ENCODE measurements around the gene GFY.
A peak's percentile ranks its signal among the peaks of the same experiment; 100 is the strongest.

Gene GFY

DNA sequence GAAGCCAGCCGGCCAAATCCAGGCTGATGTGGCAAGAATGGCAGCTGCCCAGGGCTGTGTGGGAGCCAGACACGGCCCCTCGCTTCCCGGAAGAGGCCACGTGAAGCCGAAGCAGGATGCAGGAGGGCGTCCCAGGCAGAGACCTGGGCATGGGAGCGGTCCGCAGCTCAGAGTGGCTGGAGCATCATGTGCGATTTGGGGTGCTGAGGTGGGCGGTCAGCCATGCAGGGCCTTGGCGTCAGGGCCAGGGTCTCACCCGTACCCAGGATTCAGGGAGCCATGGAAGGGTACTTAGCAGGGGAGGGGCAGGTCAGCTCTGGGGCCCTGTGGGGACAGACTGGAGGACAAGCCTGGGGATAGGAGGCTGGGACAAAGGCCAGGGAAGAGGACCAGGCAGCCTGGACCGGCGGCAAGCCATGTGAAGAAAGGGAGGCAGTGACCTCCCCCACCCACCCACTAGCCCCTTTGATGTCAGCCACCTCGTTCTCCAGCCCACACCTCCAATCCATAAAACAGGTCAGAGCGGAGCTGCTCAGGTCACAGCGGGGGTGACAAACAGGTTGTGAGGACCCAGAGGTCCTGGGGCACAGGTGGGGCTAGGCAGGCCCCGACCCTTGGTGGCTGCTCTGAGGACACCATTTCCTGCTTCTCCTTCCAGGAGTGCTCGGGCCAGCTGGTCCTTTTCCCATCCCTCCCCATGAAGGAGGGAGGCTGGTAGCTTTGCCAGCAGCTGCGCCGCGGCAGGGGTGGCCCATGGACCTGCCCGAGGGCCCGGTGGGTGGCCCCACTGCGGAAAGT is 34.9 kb upstream of the GFY start:
- no peak overlapping the region for H3K4me3 ChIP-seq (ENCODE audit: low read length)
- TF ChIP-seq, protein P1, sequence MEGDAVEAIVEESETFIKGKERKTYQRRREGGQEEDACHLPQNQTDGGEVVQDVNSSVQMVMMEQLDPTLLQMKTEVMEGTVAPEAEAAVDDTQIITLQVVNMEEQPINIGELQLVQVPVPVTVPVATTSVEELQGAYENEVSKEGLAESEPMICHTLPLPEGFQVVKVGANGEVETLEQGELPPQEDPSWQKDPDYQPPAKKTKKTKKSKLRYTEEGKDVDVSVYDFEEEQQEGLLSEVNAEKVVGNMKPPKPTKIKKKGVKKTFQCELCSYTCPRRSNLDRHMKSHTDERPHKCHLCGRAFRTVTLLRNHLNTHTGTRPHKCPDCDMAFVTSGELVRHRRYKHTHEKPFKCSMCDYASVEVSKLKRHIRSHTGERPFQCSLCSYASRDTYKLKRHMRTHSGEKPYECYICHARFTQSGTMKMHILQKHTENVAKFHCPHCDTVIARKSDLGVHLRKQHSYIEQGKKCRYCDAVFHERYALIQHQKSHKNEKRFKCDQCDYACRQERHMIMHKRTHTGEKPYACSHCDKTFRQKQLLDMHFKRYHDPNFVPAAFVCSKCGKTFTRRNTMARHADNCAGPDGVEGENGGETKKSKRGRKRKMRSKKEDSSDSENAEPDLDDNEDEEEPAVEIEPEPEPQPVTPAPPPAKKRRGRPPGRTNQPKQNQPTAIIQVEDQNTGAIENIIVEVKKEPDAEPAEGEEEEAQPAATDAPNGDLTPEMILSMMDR (conservative IDR thresholded peaks at IDR 0.05; ENCODE audit: low read length) = no peak
- no peak for DNase-seq (ENCODE audit: low read depth)

DNA sequence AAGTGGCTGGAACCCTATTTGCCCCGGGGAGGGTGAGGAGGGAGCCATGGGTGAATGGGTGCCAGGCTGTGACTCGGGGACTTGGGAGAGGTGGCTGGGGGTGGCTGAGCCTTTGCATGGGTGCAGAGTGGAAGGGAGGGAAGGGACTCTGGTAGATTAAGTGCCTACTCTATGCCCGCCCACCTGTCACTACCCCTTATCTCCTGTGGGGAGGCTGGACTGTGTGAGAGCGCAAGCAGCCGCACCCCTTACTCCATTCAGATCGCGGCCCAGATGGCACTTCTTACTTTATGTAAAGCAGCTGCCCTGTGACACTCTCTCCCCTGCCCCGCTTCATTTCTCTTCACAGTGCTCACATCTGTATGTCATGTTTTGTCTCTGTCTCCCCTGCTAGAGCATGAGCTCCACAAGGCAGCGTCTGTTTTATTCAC is 34.2 kb upstream of the GFY start:
- no peak for DNase-seq (ENCODE audit: low read depth)
- H3K4me3 ChIP-seq (ENCODE audit: low read length) = no peak overlapping the region
- TF ChIP-seq, protein P1 (conservative IDR thresholded peaks at IDR 0.05; ENCODE audit: low read length) = no peak

DNA sequence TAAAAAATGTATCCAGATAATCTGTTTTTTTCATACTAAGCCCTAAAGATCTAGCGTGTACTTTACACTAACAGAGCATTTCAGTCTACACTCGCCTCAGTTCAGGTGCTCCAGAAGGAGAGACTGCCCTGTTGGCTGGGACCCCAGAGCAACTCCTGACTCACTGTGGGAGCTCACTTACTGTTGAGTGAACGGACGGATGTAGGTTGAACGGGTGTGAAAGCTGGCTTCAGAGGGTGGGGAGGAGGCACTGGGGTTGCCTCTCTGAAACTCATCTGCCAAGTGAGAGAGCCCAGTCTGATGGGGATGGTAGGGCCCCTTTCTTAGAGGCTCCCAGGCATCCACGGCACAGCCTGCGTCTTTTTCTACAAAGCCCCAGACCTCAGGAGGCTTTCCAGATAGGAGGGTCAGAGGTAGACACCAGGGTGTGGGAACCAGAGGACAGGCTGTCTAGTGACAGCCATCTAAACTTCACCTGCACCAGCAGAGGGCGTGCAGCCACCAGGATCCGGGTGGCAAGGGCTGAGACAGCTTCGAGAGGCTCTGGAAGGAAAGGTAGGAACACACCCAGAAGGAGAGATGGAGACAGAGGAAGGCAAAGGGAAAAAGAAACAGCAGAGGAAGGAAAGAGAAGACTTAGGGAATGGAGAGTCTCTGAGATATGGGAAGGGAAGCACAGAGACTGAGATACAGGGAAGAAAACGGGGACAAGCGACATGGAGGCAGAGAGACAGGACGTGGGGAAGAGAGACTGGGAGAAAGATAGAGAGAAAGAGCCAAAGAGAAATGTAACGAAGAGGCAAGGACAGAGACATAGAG is 33.4 kb upstream of the GFY start:
- H3K4me3 ChIP-seq (ENCODE audit: low read length) = no peak overlapping the region
- DNase-seq (ENCODE audit: low read depth) = peak; percentile 62
- TF ChIP-seq, protein P1 (conservative IDR thresholded peaks at IDR 0.05; ENCODE audit: low read length) = peak; percentile 73

DNA sequence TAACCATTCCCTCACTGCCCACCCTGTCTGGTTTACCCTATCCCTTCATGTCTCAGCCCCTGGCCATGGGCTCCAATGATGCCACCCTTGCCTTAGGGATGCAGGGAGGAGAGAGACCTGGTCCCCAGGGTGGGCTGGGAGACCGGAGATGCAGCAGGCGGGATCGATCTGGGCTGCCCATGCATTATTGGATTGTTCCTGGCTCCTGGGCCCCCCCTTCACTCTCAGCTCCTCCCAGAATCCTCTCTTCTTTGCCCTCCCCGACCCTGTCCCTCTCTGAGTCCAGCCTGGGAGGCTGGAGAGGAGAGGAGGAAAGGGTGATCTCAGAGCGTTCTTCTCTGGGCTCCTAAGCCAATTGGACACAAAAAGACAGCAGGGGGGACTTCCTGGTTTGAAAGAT is 31.3 kb upstream of the GFY start:
- no peak for DNase-seq (ENCODE audit: low read depth)
- TF ChIP-seq, protein P1 (conservative IDR thresholded peaks at IDR 0.05; ENCODE audit: low read length) = no peak
- no peak overlapping the region for H3K4me3 ChIP-seq (ENCODE audit: low read length)

DNA sequence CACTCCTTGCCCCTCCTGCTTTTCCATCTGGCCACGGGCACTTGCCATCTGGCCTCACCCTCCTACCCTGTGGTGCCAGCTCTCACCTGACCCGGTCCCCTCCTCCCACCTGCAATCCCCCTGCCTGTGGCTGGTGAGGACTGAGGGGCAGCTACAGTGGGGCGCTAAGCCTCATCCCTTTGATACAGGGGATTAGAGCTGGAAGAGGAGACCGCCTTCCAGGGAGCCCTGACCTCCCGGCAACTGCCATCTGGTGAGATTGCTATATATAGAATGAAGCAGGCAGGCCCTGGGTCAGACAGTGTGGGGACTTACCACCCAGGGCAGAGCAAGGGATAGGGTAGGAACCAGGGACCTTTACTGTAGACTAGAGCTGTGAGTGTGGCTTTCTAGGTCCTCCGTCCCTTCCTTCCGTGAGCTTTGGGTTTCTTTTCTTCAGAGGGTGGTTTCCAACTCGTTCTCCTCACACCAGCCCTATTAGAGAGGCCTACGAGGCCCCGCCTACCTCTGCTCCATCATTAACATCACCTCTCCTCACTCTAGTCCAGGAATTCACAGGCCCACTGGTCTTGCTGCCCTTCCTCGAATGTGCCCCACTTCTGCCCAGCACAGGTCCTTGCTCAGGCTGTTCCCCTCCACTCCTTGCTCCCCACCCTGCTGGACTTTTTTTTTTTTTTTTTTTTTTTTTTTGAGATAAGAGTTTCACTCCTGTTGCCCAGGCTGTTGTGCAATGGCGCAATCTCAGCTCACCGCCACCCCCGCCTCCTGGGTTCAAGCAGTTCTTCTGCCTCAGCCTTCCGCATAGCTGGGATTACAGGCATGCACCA is 29.4 kb upstream of the GFY start:
- TF ChIP-seq, protein P1 (conservative IDR thresholded peaks at IDR 0.05; ENCODE audit: low read length) = no peak
- no peak overlapping the region for H3K4me3 ChIP-seq (ENCODE audit: low read length)
- DNase-seq (ENCODE audit: low read depth) = no peak

DNA sequence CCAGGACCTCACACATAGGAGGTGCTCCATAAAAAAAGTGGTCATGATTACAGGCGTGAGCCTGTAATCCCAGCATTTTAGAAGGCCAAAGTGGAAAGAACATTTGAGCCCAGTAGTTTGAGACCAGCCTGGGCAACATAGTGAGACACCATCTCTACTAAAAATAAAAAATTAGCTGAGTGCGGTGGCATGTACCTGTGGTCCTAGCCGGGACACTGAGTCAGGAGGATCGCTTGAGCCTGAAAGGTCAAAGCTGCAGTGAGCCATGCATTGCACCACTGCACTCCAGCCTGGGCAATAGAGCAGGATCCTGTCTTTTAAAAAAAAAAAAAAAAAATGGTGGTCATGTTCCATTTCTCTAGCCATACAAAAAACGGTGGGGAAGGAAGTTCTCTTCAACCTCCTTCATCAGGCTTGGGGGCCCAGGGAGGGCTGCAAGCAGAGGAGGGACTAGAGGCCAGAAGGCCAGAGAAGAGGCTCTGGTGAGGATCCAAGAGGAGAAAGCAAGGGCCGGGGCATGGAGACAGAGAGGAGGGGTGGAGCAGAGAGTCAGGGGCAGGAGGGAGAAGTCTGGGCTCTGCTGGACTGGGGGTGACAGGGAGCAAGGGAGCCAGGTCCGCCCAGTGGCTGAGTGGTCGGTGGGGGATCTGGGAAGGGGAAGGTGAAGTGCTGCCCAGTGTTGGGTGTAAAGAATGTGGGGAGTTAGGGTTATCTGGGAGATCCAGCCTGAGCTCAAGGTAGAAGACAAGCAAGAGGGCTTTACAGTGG is 28.3 kb upstream of the GFY start:
- no peak overlapping the region for H3K4me3 ChIP-seq (ENCODE audit: low read length)
- TF ChIP-seq, protein P1 (conservative IDR thresholded peaks at IDR 0.05; ENCODE audit: low read length) = no peak
- no peak for DNase-seq (ENCODE audit: low read depth)
